Stromal cell of bone marrow (primary cell): Measurements from ENCODE around the gene ABLIM1.
A peak's percentile ranks its signal among the peaks of the same experiment; 100 is the strongest.

Experiments used
- DNase-seq: peaks from one replicate; pipeline ENCODE4 v3.0.0-alpha.2; 2012; ENCODE audit warnings: low read depth

Gene ABLIM1

GRCh38 chr10:114623661-114624294 is 34.3 kb downstream of the ABLIM1 start:
- DNase-seq: peak; percentile 77

GRCh38 chr10:114623155-114623554 is 34.9 kb downstream of the ABLIM1 start:
- DNase-seq: no peak

GRCh38 chr10:114618722-114619121 is 39.4 kb downstream of the ABLIM1 start:
- no peak for DNase-seq

GRCh38 chr10:114616516-114616915 is 41.6 kb downstream of the ABLIM1 start:
- no peak for DNase-seq

- DNase-seq: no peak
These were observed 42.0 kb downstream of the ABLIM1 start for GRCh38 chr10:114616103-114616502.

- no peak for DNase-seq
These were observed 42.5 kb downstream of the ABLIM1 start for GRCh38 chr10:114615600-114616007.

- no peak for DNase-seq
These were observed 44.7 kb downstream of the ABLIM1 start for GRCh38 chr10:114613237-114613979.

GRCh38 chr10:114611617-114612016 is 46.5 kb downstream of the ABLIM1 start:
- no peak for DNase-seq

GRCh38 chr10:114609518-114610426 is 48.3 kb downstream of the ABLIM1 start:
- DNase-seq: no peak

- DNase-seq: no peak
These were observed 50.6 kb downstream of the ABLIM1 start for GRCh38 chr10:114607358-114607998.

GRCh38 chr10:114605155-114605797 is 52.8 kb downstream of the ABLIM1 start:
- DNase-seq: no peak

GRCh38 chr10:114604357-114605130 is 53.5 kb downstream of the ABLIM1 start:
- DNase-seq: peak; percentile 38

- DNase-seq: no peak
These were observed 54.1 kb downstream of the ABLIM1 start for GRCh38 chr10:114603948-114604347.

- DNase-seq: no peak
These were observed 54.8 kb downstream of the ABLIM1 start for GRCh38 chr10:114603303-114603702.

GRCh38 chr10:114600057-114600456 is 58.0 kb downstream of the ABLIM1 start:
- no peak for DNase-seq

GRCh38 chr10:114596793-114597192 is 61.3 kb downstream of the ABLIM1 start:
- DNase-seq: no peak

GRCh38 chr10:114593816-114594468 is 64.1 kb downstream of the ABLIM1 start:
- DNase-seq: no peak

GRCh38 chr10:114593240-114593792 is 64.8 kb downstream of the ABLIM1 start:
- DNase-seq: no peak

GRCh38 chr10:114590993-114591392 is 67.1 kb downstream of the ABLIM1 start:
- DNase-seq: no peak

- no peak for DNase-seq
These were observed 73.7 kb downstream of the ABLIM1 start for GRCh38 chr10:114584419-114584818.
